Mucosa of descending colon (tissue), 3 donors: ENCODE measurements around the gene DYNC1H1. TPM values are rescaled to one million over a fixed set of nuclear protein-coding genes. Genes with fewer than 3 reads are reported as not detected.

Experiments
- ATAC-seq: fragments of 200-7000 bp; cut with Tn5 transposase; one replicate; pipeline ENCODE4 v1.9.1; 2020; ENCODE audit warnings: mild to moderate bottlenecking, moderate library complexity
- DNase-seq, 3 donors: peaks; one replicate each; pipeline ENCODE4 v3.0.0-alpha.2; 2020
- H3K36me3 ChIP-seq: fragments of 200-600 bp; one replicate; pipeline ENCODE4 v1.8.0; 2021; ENCODE audit warnings: low read depth, mild to moderate bottlenecking
- H3K4me1 ChIP-seq: fragments of 200-600 bp; one replicate; pipeline ENCODE4 v1.8.0; 2021; ENCODE audit warnings: low read depth, mild to moderate bottlenecking
- H3K4me3 ChIP-seq: fragments of 200-600 bp; one replicate; pipeline ENCODE4 v1.8.0; 2021; ENCODE audit warnings: mild to moderate bottlenecking
- H3K9me3 ChIP-seq: fragments of 200-600 bp; one replicate; pipeline ENCODE4 v1.8.0; 2021; ENCODE audit warnings: mild to moderate bottlenecking
- CTCF ChIP-seq: fragments of 200-600 bp; IDR thresholded peaks from one replicate; pipeline ENCODE4 v1.8.0; 2022; ENCODE audit warnings: antibody characterized with exemption, mild to moderate bottlenecking
- intact Hi-C, 2 donors: fragments of 100-400 bp; cut with DNase I in 1 of 2; cut with micrococcal nuclease in 1 of 2; formaldehyde crosslinking; loops; one replicate each; pipeline versions ENCODE4 v1.11.0 to v1.11.1; 2022; cut with DNase I, micrococcal nuclease
- total RNA-seq, 3 donors: library from RNA; stranded (reverse); fragmentation: NEBNext Ultra II Directional in 2 of 3; extraction: Animal tissue kit (Norgen Biotek cat#: 25700) in 2 of 3; gene quantifications; one replicate each; pipeline versions ENCODE4 v1.2.1 to v1.2.4, GENCODE V29; 2021 to 2023
- donor health status: DM: no; HTN: no; CAD: no; lungs with moderate emphysema.
- donor health status: DM: no; HTN: no; CAD: no.
- donor health status: DM: no; HTN: yes; CAD: no.

DYNC1H1 gene
- total RNA-seq, 3 donors from 2014 or later, result 403 to 547 (median 409) TPM

- no peak for TF ChIP-seq CTCF
- H3K9me3 ChIP-seq, result no peaks in the 10 kb centered on the region
- no peaks in the 10 kb centered on the region for H3K36me3 ChIP-seq
- no peak overlapping the region for H3K4me3 ChIP-seq
- intact Hi-C loops, result loop anchor here (2.0 to 10.0 kb wide), 3 partner anchors 53 to 137 kb away; no protein-coding TSS in a partner anchor
- peak; percentile 83 for ATAC-seq
- H3K4me1 ChIP-seq, result peaks cover 3% of the 10 kb centered on the region
- DNase-seq, result peak in 2 of 3 donors; percentile 41 to 61
Observed at GRCh38 chr14:102097441-102098135, 133.2 kb downstream of the DYNC1H1 start.

- no peaks in the 10 kb centered on the region for H3K36me3 ChIP-seq
- ATAC-seq, result no peak
- DNase-seq, result no peak
- intact Hi-C loops, result no loop called here
- no peaks in the 10 kb centered on the region for H3K4me1 ChIP-seq
- no peak overlapping the region for H3K4me3 ChIP-seq
- TF ChIP-seq CTCF, result no peak
- no peaks in the 10 kb centered on the region for H3K9me3 ChIP-seq
Observed at GRCh38 chr14:102103062-102103695, 138.8 kb downstream of the DYNC1H1 start.

- H3K4me1 ChIP-seq, result no peaks in the 10 kb centered on the region
- no peak overlapping the region for H3K4me3 ChIP-seq
- H3K36me3 ChIP-seq, result no peaks in the 10 kb centered on the region
- TF ChIP-seq CTCF, result no peak
- no peak for DNase-seq
- intact Hi-C loops, result no loop called here
- H3K9me3 ChIP-seq, result no peaks in the 10 kb centered on the region
- ATAC-seq, result no peak
Observed at GRCh38 chr14:102105369-102105768, 141.0 kb downstream of the DYNC1H1 start.

Other genes with a start within 250 kb of the DYNC1H1 start
- 100 to 1,000 TPM; 131 to 173 (median 160) TPM for gene PPP2R5C, start 202.9 kb upstream of the DYNC1H1 start, total RNA-seq
- gene HSP90AA1, start 122.5 kb downstream of the DYNC1H1 start, total RNA-seq, result 100 to 1,000 TPM; 231 to 367 (median 252) TPM
- 10 to 100 TPM; 36.2 to 49.4 (median 40.9) TPM for gene WDR20, start 175.3 kb downstream of the DYNC1H1 start, total RNA-seq